NCI-H526 treated with DMSO at 0.1 percent for 48 hours (cell line): ENCODE data around the gene HCFC1R1.
A peak's percentile ranks its signal among the peaks of the same experiment; 100 is the strongest.

Experiments
- DNase-seq: peaks from one replicate; lab custom pipeline; 2025; lab: John Stamatoyannopoulos, UW

The HCFC1R1 gene

GRCh38 chr16:3020247-3020603, 3.5 kb downstream of the HCFC1R1 start, which contains the start of gene TNFRSF12A:
Gene TNFRSF12A (plus strand): TSS chr16:3020368. CDS start chr16:3020398, 30 bp downstream.
- no peak for DNase-seq

GRCh38 chr16:3019594-3020246, 4.0 kb downstream of the HCFC1R1 start:
- no peak for DNase-seq

GRCh38 chr16:3017794-3018506, 5.8 kb downstream of the HCFC1R1 start, which contains the start of gene CLDN6:
Gene CLDN6 (minus strand): TSS chr16:3018183. CDS start chr16:3016021, 2,162 bp downstream.
- no peak for DNase-seq

GRCh38 chr16:3017344-3017743, 6.4 kb downstream of the HCFC1R1 start:
- no peak for DNase-seq

- DNase-seq = no peak
Measured at GRCh38 chr16:3015865-3016521, 7.7 kb downstream of the HCFC1R1 start.

GRCh38 chr16:3014971-3015370, 8.8 kb downstream of the HCFC1R1 start:
- no peak for DNase-seq

- DNase-seq = no peak
Measured at GRCh38 chr16:3013998-3014690, 9.6 kb downstream of the HCFC1R1 start.

- no peak for DNase-seq
Measured at GRCh38 chr16:3013491-3013951, 10.2 kb downstream of the HCFC1R1 start.

- no peak for DNase-seq
Measured at GRCh38 chr16:3012828-3013420, 10.8 kb downstream of the HCFC1R1 start, which contains the start of gene CLDN9. Gene CLDN9 (plus strand): TSS chr16:3012923. CDS start chr16:3013363, 440 bp downstream.

- peak; percentile 31 for DNase-seq
Measured at GRCh38 chr16:3012246-3012645, 11.5 kb downstream of the HCFC1R1 start.

GRCh38 chr16:3010510-3010909, 13.2 kb downstream of the HCFC1R1 start:
- no peak for DNase-seq

GRCh38 chr16:3009568-3010390, 14.0 kb downstream of the HCFC1R1 start:
- DNase-seq = no peak

- DNase-seq = no peak
Measured at GRCh38 chr16:3008690-3009037, 15.1 kb downstream of the HCFC1R1 start.

- DNase-seq = no peak
Measured at GRCh38 chr16:3007957-3008689, 15.6 kb downstream of the HCFC1R1 start.

- no peak for DNase-seq
Measured at GRCh38 chr16:3007059-3007956, 16.4 kb downstream of the HCFC1R1 start.

GRCh38 chr16:3004781-3005284, 18.9 kb downstream of the HCFC1R1 start:
- no peak for DNase-seq

GRCh38 chr16:3004319-3004718, 19.4 kb downstream of the HCFC1R1 start:
- DNase-seq = no peak

GRCh38 chr16:3003582-3004270, 20.0 kb downstream of the HCFC1R1 start:
- DNase-seq = peak; percentile 93
